ENCODE results near the gene TFB2M. TPM values are rescaled to one million over a fixed set of nuclear protein-coding genes. Genes with fewer than 3 reads are reported as not detected.

Gene TFB2M, protein sequence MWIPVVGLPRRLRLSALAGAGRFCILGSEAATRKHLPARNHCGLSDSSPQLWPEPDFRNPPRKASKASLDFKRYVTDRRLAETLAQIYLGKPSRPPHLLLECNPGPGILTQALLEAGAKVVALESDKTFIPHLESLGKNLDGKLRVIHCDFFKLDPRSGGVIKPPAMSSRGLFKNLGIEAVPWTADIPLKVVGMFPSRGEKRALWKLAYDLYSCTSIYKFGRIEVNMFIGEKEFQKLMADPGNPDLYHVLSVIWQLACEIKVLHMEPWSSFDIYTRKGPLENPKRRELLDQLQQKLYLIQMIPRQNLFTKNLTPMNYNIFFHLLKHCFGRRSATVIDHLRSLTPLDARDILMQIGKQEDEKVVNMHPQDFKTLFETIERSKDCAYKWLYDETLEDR
- 10 to 100 TPM in 2 of 4 donors, 1 to 10 TPM in 2; 5.8 to 12.1 (median 8.6) TPM for total RNA-seq

DNA sequence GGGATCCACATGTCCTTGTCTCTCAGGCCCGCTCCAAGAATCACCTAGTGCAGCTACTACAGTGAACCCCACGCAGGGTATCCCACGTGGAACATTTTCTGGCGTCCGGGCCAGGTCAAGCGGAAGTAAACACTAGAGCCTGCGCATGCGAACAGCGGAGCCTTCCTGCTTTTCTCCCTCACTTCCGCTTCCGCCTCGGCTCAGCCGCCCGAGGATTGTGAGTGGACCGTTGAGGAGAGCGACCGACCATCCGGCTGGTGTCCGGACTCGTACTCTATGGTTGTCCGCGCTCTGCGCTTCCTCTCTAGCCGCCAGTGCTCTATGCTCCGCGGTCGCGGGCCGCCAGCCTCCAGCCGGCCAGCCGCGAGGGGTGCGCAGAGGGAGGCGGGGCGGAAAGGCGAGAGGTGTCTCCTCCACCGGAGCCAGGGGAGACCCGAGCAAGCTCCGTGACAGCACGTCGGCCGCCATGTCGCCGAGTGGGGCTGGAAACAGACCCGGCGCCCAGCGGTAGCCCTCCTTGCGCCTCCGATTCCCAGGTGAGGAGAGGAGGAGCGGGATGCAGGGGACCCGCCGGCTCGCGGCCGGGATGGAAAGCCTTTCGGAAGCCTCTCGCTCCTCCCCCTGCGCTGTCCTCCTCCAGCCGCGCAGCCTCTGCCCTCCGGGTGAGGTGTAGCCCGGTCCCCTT lies at the start of gene TFB2M, which contains the start of gene CNST:
TSS of gene TFB2M (minus strand) at position 134 of the 685 bp plus-strand sequence. CDS start at position 11, 123 bp downstream.
TSS of gene CNST (plus strand) at position 329 of the 685 bp plus-strand sequence. CDS start 25,107 bp downstream, outside the sequence.
- TF ChIP-seq, protein P1, sequence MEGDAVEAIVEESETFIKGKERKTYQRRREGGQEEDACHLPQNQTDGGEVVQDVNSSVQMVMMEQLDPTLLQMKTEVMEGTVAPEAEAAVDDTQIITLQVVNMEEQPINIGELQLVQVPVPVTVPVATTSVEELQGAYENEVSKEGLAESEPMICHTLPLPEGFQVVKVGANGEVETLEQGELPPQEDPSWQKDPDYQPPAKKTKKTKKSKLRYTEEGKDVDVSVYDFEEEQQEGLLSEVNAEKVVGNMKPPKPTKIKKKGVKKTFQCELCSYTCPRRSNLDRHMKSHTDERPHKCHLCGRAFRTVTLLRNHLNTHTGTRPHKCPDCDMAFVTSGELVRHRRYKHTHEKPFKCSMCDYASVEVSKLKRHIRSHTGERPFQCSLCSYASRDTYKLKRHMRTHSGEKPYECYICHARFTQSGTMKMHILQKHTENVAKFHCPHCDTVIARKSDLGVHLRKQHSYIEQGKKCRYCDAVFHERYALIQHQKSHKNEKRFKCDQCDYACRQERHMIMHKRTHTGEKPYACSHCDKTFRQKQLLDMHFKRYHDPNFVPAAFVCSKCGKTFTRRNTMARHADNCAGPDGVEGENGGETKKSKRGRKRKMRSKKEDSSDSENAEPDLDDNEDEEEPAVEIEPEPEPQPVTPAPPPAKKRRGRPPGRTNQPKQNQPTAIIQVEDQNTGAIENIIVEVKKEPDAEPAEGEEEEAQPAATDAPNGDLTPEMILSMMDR (IDR thresholded peaks at IDR 0.05; ENCODE audit: low read depth): no peak

DNA sequence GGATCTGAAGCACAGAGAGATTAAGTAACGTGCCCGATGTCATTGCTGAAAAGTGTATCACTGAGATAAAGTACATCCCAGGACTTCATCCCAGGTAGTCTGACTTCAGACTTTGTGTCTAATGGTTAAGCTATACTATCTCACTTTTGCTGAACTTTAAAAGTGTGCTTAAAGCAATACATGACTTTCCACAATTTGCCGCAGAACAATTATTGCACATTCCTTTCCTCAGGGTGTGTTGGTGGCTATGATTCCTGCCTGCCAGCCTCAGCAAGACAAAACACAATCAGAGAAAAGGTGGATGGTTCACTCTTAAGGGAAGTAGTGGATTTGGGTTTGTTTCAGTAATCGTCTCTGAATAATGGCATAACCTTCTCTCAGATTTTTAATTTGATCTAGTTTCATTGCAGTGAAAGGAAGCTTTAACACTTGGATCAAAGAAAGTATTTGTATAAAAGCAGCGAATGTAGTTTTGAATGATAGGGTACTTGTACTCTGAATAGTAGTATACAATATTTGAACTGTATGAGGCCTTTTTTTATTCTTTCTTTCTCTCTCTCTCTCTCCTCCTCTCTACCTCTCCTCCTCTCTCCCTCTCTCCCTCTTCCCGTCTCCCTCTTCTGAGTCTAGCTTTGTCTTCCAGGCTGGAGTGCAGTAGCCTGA lies 47.2 kb upstream of the TFB2M start:
- TF ChIP-seq, protein P1 (IDR thresholded peaks at IDR 0.05; ENCODE audit: low read depth): no peak

DNA sequence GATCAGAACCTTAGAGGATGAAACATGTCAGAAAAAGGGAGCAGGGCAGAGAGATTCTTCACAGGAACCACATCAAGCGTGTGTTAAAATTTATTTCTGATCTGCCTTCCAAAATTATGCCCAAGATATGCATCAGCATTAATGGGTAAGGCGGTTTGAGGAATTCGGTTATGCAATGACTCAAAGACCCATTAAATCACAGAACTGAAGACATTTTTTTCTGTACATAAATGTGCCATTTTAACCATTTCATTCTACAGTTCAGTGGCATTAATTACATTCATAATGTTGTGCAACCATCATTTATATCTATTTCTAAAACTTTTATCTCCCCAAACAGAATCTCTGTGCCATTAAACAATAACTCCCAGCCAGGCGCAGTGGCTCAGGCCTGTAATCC lies 43.6 kb upstream of the TFB2M start:
- TF ChIP-seq, protein P1 (IDR thresholded peaks at IDR 0.05; ENCODE audit: low read depth): no peak

DNA sequence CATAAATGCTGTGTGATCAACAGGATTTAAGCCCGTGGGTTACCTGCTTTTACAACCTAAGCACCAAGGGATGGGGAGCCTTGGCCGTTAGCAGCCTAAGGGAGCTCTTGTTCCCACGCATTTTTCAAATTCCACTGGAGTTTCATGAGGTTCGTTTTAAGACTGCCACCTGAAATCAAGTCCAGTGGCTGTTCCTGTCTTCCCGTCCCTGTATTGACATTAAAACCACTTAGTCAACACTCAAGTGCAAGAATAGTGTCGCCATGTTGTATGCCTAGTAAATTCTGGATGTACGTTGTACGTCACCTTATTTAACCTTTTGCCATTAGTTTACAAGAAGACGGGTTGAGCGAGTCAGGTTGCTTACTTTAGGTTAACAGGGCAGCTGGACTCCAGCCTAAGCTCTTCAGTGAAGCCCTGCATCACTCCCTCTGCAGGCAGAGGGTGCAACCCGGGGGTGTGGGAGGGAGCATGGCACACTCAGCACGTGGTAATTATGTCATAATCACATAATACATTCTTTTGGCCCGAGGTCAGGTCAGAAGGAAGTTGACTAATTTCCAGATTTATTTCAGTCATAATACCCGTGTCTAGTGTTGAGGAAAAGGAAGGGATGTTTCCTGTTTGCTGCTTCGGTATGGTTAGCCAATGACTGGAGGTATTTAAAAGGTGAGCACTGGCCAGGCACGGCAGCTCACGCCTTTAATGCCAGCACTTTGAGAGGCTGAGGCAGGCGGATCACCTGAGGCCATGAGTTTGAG lies 42.7 kb upstream of the TFB2M start:
- TF ChIP-seq, protein P1 (IDR thresholded peaks at IDR 0.05; ENCODE audit: low read depth): no peak

DNA sequence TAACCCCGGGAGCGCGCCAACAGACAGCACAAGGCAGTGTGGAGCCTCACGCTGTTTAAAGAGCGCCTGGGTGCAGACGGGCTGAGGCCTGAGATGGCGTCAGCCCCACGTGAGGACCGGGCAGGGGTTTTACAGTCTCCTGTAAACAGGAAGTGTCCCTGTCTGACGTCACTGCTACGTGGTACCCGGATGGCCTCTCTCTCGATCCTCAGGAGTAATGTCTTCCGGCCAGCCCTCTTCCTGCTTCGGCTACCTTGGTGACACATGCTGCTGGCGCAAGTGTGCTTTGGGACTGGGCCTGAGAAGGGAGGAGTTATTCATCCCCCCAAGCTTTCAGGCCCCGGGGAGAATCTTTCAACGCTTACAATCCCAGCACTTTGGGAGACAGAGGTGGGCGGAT lies 41.4 kb upstream of the TFB2M start:
- TF ChIP-seq, protein P1 (IDR thresholded peaks at IDR 0.05; ENCODE audit: low read depth): no peak

DNA sequence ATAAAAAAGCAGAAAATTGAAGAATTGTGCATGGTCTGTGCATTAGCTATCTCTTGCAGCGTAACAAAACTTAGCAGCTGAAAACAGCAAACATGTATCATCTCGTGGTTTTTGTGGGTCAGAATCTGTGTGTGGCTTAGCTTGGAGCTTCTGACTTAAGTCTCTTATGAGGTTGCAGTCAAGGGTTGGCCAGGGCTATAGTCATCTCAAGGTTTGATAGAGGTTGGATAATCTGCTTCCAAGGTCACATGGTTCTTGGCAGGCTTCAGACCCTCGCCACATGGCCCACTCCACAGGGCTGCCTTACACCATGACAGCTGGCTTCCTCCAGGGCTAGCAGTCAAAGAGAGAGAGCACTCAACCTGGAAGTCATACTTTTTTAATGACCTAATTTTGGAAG lies 36.1 kb upstream of the TFB2M start:
- TF ChIP-seq, protein P1 (IDR thresholded peaks at IDR 0.05; ENCODE audit: low read depth): no peak
